Adrenal gland (tissue), 12 donors: ENCODE results near the gene CIPC. TPM values are rescaled to one million over a fixed set of nuclear protein-coding genes. Genes with fewer than 3 reads are reported as not detected.

Experiments used
- DNase-seq, 7 donors: peaks; one replicate each; pipeline ENCODE4 v3.0.0-alpha.2; 2019 to 2020
- H3K27ac ChIP-seq, 5 donors: fragments of 200-600 bp; sonication (generic) in 4 of 5; 1 replicate in 3 of 5; 2 replicates in 2 of 5; pipeline versions ENCODE4 v1.5.1 to v1.8.0; 2016 to 2020; ENCODE audit warnings: mild to moderate bottlenecking in 1 of 5
- H3K27me3 ChIP-seq: fragments of 200-600 bp; 2 replicates; pipeline ENCODE4 v1.8.0; 2021
- H3K36me3 ChIP-seq, 2 donors: fragments of 200-600 bp; replicated peaks in 1 of 2; 1 replicate in 1 of 2; 2 replicates in 1 of 2; pipeline versions ENCODE4 v1.5.1 to v1.8.0; 2018 to 2022
- H3K4me1 ChIP-seq, 2 donors: fragments of 200-600 bp; replicated peaks in 1 of 2; 1 replicate in 1 of 2; 2 replicates in 1 of 2; pipeline versions ENCODE4 v1.5.1 to v1.8.0; 2018 to 2021
- H3K4me3 ChIP-seq, 4 donors: fragments of 200-600 bp; sonication (generic) in 3 of 4; one replicate each; pipeline ENCODE4 v1.5.1; 2016 to 2018
- H3K9me3 ChIP-seq, 3 donors: fragments of 200-600 bp; sonication (generic) in 1 of 3; replicated peaks in 1 of 3; 1 replicate in 2 of 3; 2 replicates in 1 of 3; pipeline versions ENCODE4 v1.5.1 to v1.8.0; 2016 to 2021
- POLR2A ChIP-seq, 2 donors: fragments of 450-650 bp; IDR thresholded peaks; one replicate each; pipeline ENCODE4 v1.6.1; 2017; ENCODE audit warnings: antibody characterized with exemption in 2 of 2, mild to moderate bottlenecking in 2 of 2, moderate library complexity in 1 of 2
- WGBS, 4 donors: extraction: QIAGEN DNeasy Blood & Tissue Kit in 2 of 4; methylation state at CpG; one replicate each; pipeline versions ENCODE4 v1.1.5 to v1.1.7; 2013 to 2017; 5-methylcytosine and 5-hydroxymethylcytosine counted together
- intact Hi-C, 2 donors: fragments of 100-400 bp; cut with DNase I; formaldehyde crosslinking; loops; one replicate each; pipeline versions ENCODE4 v1.14.1 to v1.15.0; 2022 to 2023
- polyA plus RNA-seq, 3 donors: library from polyadenylated mRNA; stranded (reverse); fragments of 200-250 nt in 2 of 3; fragments of 350-450 nt in 1 of 3; fragmentation: Illumina TruSeq in 1 of 3; extraction: RNeasy Lipid Tissue Mini Kit (QIAGEN cat#74804) in 1 of 3; gene quantifications; one replicate each; pipeline ENCODE4 v1.2.3, GENCODE V29; 2013 to 2014
- total RNA-seq, 9 donors: library from RNA; depleted of rRNA in 4 of 9; stranded (reverse); fragments of >200 nt in 4 of 9; fragments of 120-200 nt in 1 of 9; fragmentation: NEBNext Ultra II Directional in 1 of 9; extraction: Animal tissue kit (Norgen Biotek cat#: 25700) in 1 of 9; gene quantifications; one replicate each; pipeline versions ENCODE4 v1.1.0 to v1.2.4, GENCODE V29; 2013 to 2023
- TF ChIP-seq, protein P1 (sequence below), 6 experiments: fragments of 450-650 bp in 4 of 6; fragments of 200-600 bp in 2 of 6; sonication (generic) in 1 of 6; IDR thresholded peaks; 1 replicate in 5 of 6; 2 replicates in 1 of 6; pipeline versions ENCODE4 v1.5.1 to v1.8.0; 2016 to 2021; ENCODE audit warnings: antibody characterized with exemption in 6 of 6, mild to moderate bottlenecking in 2 of 6, moderate library complexity in 1 of 6
- donor health status: healthy with polysubstance abuse.
- donor health status: Bipolar disorder and iron deficiency.
- donor health status: DM: yes; HTN: yes; CAD: no.
- donor health status: DM: no; HTN: no; CAD: no.
- donor health status: DM: no; HTN: no; CAD: no.
- donor health status: DM: yes; HTN: yes; CAD: no.

The CIPC gene
- total and polyA plus RNA-seq, 12 donors: 3.7 to 48.6 (median 26.1) TPM

DNA sequence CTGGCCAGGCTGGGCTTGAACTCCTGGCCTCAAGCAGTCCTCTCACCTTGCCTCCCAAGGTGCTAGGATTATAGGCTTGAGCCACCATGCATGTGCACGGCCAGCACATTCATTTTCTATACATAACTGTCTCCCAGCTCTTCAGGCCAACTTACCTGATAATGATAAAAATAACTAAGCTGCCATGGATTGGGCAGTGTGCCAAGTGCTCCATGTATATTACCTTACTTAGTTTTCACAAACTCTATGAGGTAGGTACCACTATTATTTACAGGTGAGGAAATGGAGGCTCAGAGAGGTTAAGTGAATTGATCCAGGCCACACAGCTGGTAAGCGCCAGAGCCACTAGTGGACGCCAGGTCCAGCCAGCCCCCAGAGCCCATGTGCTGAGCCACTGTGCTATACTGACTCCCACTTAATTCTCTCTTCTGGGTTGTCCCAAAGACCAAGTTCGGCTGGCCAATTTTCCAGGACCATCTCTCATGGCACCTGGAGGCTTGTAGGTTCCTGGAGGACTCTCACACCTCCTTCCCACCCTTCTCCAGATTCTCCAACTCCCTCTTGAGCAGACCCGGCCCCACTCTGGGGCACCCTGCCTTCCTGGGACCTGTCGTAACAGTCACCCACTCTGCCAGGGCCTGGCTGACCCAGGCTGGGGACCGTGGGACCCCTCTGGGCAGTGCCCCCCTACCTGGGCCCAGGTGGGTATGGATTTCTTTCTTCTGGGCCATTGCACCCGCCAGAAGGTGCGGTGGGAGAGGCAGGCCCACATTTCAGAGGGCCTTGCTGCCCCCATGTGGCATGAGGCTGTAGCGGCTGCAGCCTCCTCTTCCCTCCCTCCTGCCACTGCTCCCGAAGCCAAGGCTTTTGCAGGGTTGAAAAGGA lies 30.2 kb upstream of the CIPC start:
- H3K4me3 ChIP-seq: no peak overlapping the region
- peaks cover 0 to 28% of the 10 kb centered on the region in 2 donors for H3K4me1 ChIP-seq
- TF ChIP-seq POLR2A (IDR thresholded peaks at IDR 0.05): no peak
- TF ChIP-seq, protein P1, sequence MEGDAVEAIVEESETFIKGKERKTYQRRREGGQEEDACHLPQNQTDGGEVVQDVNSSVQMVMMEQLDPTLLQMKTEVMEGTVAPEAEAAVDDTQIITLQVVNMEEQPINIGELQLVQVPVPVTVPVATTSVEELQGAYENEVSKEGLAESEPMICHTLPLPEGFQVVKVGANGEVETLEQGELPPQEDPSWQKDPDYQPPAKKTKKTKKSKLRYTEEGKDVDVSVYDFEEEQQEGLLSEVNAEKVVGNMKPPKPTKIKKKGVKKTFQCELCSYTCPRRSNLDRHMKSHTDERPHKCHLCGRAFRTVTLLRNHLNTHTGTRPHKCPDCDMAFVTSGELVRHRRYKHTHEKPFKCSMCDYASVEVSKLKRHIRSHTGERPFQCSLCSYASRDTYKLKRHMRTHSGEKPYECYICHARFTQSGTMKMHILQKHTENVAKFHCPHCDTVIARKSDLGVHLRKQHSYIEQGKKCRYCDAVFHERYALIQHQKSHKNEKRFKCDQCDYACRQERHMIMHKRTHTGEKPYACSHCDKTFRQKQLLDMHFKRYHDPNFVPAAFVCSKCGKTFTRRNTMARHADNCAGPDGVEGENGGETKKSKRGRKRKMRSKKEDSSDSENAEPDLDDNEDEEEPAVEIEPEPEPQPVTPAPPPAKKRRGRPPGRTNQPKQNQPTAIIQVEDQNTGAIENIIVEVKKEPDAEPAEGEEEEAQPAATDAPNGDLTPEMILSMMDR (IDR thresholded peaks at IDR 0.05): peak; percentile 66 to 93 (median 90)
- intact Hi-C loops: loop anchor here (2.0 to 5.0 kb wide), 3 partner anchors 156 to 191 kb away; no protein-coding TSS in a partner anchor
- H3K27ac ChIP-seq: peak overlapping the region in 1 of 5 donors; percentile 42
- peak; percentile 62 to 86 (median 80) for DNase-seq
- no peaks in the 10 kb centered on the region for H3K36me3 ChIP-seq
- no peaks in the 10 kb centered on the region for H3K9me3 ChIP-seq
- WGBS, 4 donors: 44 to 47% (median 46%) methylated on average over 9 to 11 of the region's 11 CpGs
- H3K27me3 ChIP-seq: no peaks in the 10 kb centered on the region

DNA sequence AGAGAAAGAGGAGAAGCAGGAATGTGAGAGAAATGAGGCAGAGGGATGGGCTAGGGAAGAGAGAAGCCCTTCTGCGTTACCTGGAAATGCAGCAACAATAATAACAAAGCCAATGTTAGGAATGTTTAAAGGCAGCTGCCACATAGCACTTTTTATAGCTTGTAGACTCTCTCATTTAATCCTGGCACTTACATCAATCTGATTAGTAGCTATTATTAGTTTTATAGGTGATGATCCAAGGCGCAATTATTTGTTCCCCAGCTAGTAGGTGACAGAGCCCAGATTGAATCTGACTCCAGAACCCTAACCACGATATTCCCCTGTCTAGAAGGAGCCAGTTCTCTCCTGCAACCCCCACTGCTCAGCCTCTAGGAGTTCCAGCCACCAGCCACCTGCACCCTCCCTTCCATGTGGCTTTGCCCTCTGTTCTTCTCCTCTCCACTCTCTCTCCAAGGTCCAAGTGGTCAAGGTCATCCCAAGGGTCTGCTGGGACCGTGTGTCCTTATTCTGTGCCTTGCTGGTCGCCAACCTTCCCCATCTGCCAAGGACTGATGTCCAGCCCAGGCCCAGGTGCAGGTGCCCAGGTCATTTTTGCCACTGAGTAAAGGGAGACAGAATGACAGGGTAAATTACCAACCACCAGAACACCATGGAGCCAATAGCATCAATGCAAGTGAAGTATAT lies 29.4 kb upstream of the CIPC start:
- Histone ChIP-seq H3K27me3 (no peaks in the 10 kb centered on the region), H3K4me1 (peaks cover 0 to 28% of the 10 kb centered on the region in 2 donors), H3K27ac (peak overlapping the region in 2 of 5 donors; percentile 20 to 42), H3K9me3 (no peaks in the 10 kb centered on the region), H3K4me3 (no peak overlapping the region), H3K36me3 (no peaks in the 10 kb centered on the region)
- no peak for DNase-seq
- TF ChIP-seq, protein P1 (IDR thresholded peaks at IDR 0.05): peak in 2 of 6 experiments; percentile 1
- no peak for TF ChIP-seq POLR2A (IDR thresholded peaks at IDR 0.05)
- intact Hi-C loops: loop anchor here (2.0 to 5.0 kb wide), 3 partner anchors 156 to 192 kb away; no protein-coding TSS in a partner anchor
- 36 to 52% (median 47%) methylated on average over 5 of the region's 5 CpGs for WGBS, 4 donors

DNA sequence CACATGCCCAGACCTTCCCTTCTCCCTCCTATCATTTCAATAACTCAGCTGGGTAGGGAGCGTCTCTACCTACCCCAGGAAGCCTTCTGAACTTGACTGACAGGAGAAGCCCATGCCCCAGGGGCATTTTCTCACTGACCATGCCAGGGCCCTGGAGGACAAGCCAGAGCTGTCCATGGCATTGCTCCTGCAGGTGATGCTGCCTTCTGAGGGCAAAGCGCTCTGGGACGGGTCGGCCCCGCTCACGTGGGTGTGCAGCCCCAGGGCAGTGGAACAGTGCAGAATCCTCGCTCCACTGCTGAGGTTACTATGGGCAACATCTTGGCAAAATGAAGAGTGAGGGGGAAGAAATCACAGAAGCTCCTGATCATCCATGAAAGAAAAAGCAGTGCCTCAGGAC lies 28.5 kb upstream of the CIPC start:
- no peak overlapping the region for H3K4me3 ChIP-seq
- DNase-seq: no peak
- no peak for TF ChIP-seq POLR2A (IDR thresholded peaks at IDR 0.05)
- TF ChIP-seq, protein P1 (IDR thresholded peaks at IDR 0.05): no peak
- no peaks in the 10 kb centered on the region for H3K27me3 ChIP-seq
- WGBS, 4 donors: 62 to 85% (median 73%) methylated on average over 7 of the region's 7 CpGs
- intact Hi-C loops: loop anchor here (2.0 to 5.0 kb wide), 3 partner anchors 157 to 193 kb away; no protein-coding TSS in a partner anchor
- H3K4me1 ChIP-seq: peaks cover 0 to 28% of the 10 kb centered on the region in 2 donors
- H3K36me3 ChIP-seq: no peaks in the 10 kb centered on the region
- H3K9me3 ChIP-seq: no peaks in the 10 kb centered on the region
- peak overlapping the region in 2 of 5 donors; percentile 46 to 69 for H3K27ac ChIP-seq

DNA sequence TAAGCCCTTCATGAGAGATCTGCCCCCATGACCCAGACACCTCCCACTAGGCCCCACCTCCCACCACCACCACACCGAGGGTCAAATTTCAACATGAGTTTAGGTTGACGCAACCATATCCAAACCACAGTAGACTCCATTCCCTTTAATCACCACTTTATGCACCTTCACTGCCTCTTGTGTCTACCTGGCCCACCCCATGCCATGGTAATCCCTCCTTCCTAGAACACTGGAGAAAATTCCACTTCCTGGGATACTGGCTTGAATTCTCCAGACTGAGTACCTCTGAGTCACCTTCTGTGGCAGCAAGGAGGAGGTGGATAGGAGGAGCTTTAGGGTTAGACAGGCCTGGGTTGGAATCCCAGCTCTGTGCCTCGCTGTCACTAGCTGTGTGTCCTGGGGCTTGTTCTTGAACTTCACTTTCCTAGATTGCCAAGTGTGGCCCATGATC lies 26.1 kb upstream of the CIPC start:
- H3K4me1 ChIP-seq: peaks cover 0 to 23% of the 10 kb centered on the region in 2 donors
- TF ChIP-seq POLR2A (IDR thresholded peaks at IDR 0.05): no peak
- TF ChIP-seq, protein P1 (IDR thresholded peaks at IDR 0.05): no peak
- no peaks in the 10 kb centered on the region for H3K9me3 ChIP-seq
- DNase-seq: no peak
- 81 to 100% (median 88%) methylated on average over 2 to 3 of the region's 3 CpGs for WGBS, 4 donors
- no peaks in the 10 kb centered on the region for H3K36me3 ChIP-seq
- H3K4me3 ChIP-seq: no peak overlapping the region
- H3K27me3 ChIP-seq: no peaks in the 10 kb centered on the region
- intact Hi-C loops: no loop called here
- H3K27ac ChIP-seq: no peak overlapping the region
